BJ (cell line): Measurements from ENCODE around the gene DGKB. TPM values are rescaled to one million over a fixed set of nuclear protein-coding genes. Genes with fewer than 3 reads are reported as not detected.

ENCODE experiments used
- CTCF ChIA-PET: fragments of 350-600 bp; formaldehyde crosslinking; extraction: SDS; loops from one replicate; lab custom pipeline; 2021; ENCODE audit warnings: antibody characterized with exemption, inconsistent platforms; lab: Yijun Ruan, JAX
- POLR2A ChIA-PET: fragments of 300-600 bp; sonication (Branson Sonifier 250); formaldehyde crosslinking; extraction: SDS; loops from one replicate; lab custom pipeline; 2021; ENCODE audit warnings: antibody characterized with exemption; lab: Charles Lee
- DNase-seq: peaks from one replicate; pipeline ENCODE4 v3.0.0-alpha.2; 2011; ENCODE audit warnings: low read depth
- H3K27me3 ChIP-seq: 2 replicates; pipeline ENCODE4 v1.6.0; 2011; ENCODE audit warnings: low read length; ENCODE audit not compliant: control insufficient read depth, insufficient read depth
- H3K36me3 ChIP-seq: 2 replicates; pipeline ENCODE4 v1.5.1; 2011; ENCODE audit warnings: low read length; ENCODE audit not compliant: control insufficient read depth, insufficient read depth
- H3K4me3 ChIP-seq: 2 replicates; pipeline ENCODE4 v1.5.1; 2011; ENCODE audit warnings: low read depth, mild to moderate bottlenecking, control low read depth, low read length
- polyA plus RNA-seq: library from polyadenylated mRNA; depleted of rRNA; stranded (reverse); fragments of >200 nt; gene quantifications from 2 replicates; pipeline ENCODE4 v1.2.3, GENCODE V29; 2011
- TF ChIP-seq, protein P1 (sequence below): IDR thresholded peaks from 2 replicates; pipeline ENCODE4 v1.5.1; 2011; ENCODE audit warnings: low read depth, mild to moderate bottlenecking, control low read depth, inconsistent platforms, low read length, moderate library complexity; ENCODE audit not compliant: insufficient read depth

Gene DGKB
- polyA plus RNA-seq, 1 experiment, result 0.09 TPM

GRCh38 chr7:14817829-14818614 lies 84.5 kb downstream of the DGKB start:
- no peak for DNase-seq
- Histone ChIP-seq H3K4me3 (no peak overlapping the region), H3K36me3 (no peaks in the 10 kb centered on the region), H3K27me3 (no peaks in the 10 kb centered on the region)
- TF ChIP-seq, protein P1, sequence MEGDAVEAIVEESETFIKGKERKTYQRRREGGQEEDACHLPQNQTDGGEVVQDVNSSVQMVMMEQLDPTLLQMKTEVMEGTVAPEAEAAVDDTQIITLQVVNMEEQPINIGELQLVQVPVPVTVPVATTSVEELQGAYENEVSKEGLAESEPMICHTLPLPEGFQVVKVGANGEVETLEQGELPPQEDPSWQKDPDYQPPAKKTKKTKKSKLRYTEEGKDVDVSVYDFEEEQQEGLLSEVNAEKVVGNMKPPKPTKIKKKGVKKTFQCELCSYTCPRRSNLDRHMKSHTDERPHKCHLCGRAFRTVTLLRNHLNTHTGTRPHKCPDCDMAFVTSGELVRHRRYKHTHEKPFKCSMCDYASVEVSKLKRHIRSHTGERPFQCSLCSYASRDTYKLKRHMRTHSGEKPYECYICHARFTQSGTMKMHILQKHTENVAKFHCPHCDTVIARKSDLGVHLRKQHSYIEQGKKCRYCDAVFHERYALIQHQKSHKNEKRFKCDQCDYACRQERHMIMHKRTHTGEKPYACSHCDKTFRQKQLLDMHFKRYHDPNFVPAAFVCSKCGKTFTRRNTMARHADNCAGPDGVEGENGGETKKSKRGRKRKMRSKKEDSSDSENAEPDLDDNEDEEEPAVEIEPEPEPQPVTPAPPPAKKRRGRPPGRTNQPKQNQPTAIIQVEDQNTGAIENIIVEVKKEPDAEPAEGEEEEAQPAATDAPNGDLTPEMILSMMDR, result no peak
- POLR2A ChIA-PET, result no interaction called here
- CTCF ChIA-PET, result no interaction called here

DNA sequence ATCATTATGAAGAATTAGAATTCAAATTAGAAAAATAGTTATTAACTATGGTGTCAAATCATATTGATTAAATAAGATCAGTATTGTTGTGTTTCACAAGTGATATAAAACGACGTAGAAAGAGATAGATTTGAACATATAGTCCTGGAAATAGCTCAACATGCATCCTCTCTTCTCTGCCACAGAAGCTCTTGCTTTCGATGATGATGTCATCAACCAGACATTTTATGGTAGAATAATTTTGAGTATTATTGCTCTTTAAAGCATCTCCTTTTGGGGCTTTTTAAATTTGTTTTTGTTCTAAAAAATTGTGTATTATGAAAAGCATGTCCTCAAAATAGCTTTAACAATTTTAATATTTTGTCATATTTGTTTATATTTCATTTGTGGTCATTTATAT lies 95.0 kb downstream of the DGKB start:
- no peak for DNase-seq
- TF ChIP-seq, protein P1, result no peak
- POLR2A ChIA-PET, result no interaction called here
- CTCF ChIA-PET, result no interaction called here
- H3K4me3 ChIP-seq, result no peak overlapping the region
- H3K36me3 ChIP-seq, result no peaks in the 10 kb centered on the region
- no peaks in the 10 kb centered on the region for H3K27me3 ChIP-seq

DNA sequence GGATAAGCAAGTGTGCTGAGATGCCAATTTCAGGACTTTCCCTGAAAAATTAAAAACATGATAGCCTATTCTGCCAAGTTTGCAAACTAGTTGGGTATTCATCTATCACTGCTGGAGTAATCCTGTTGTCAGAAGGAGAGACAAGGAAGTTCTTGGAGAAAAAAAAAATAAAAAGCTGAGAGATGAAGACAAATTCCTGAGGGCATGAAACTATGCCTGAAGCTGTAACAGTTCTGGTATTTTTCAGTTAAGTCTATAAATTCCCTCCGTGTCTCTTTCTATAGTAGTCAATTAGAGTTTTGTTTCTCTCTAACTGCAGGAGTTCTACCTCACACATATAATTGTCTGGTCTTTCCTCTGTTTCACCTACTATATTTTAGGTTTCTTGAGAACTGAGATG lies 95.7 kb downstream of the DGKB start:
- peak; percentile 53 for DNase-seq

GRCh38 chr7:14805105-14805719 lies 97.3 kb downstream of the DGKB start:
- Histone ChIP-seq H3K27me3 (no peaks in the 10 kb centered on the region), H3K4me3 (no peak overlapping the region), H3K36me3 (no peaks in the 10 kb centered on the region)
- ChIA-PET CTCF (no interaction called here), POLR2A (interaction anchor here (0.6 kb wide), 1 partner anchor 15 kb away, joined by 3 read pairs; no protein-coding TSS in a partner anchor)
- no peak for DNase-seq
- TF ChIP-seq, protein P1, result no peak

More for the DNA sequence above, 95.7 kb downstream of the DGKB start:
- H3K4me3 ChIP-seq, result no peak overlapping the region
- TF ChIP-seq, protein P1, result no peak
- no peaks in the 10 kb centered on the region for H3K36me3 ChIP-seq
- ChIA-PET POLR2A (no interaction called here), CTCF (no interaction called here)
- H3K27me3 ChIP-seq, result no peaks in the 10 kb centered on the region

- TF ChIP-seq, protein P1, result no peak
- ChIA-PET CTCF (no interaction called here), POLR2A (no interaction called here)
- no peak for DNase-seq
- Histone ChIP-seq H3K27me3 (no peaks in the 10 kb centered on the region), H3K36me3 (no peaks in the 10 kb centered on the region), H3K4me3 (no peak overlapping the region)
Observed at GRCh38 chr7:14800664-14801063, 101.9 kb downstream of the DGKB start.
